ENCODE data around the gene RAB11FIP4.

The RAB11FIP4 gene

DNA sequence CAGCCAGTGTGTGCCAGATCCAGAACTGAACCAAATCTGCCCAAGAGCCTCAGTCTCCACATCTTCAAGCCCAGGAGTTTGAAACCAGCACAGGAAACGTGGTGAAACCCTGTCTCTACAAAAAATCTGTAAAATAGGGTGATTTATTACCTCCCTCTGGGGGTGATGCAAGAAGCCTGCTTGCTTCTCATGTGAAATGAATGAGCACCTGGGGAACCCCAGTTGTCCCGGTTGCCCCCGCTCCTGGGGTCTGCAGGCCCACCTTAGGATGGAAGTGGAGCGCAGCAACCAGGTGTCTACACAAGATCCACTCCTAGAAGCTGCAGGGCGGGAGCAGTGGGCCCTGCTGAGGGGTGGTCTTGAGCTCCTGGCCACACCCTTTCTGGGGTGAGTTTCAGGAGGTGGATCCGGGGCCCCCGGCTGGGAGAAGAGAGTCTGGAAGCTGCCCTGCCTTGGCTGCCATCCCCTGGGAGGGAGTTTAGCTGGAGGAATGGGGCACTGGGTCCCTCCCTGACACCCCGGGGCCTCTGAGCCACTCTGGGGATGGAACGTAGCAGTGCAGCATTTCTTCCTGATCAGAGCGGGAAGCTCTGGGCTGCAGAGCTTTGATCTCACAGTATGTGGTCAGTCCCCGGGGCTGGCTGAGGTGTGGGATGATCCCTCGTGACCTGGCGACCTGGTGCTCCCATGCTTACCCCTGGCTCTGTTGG is 117.8 kb downstream of the RAB11FIP4 start:
- peak; percentile 82 for DNase-seq

DNA sequence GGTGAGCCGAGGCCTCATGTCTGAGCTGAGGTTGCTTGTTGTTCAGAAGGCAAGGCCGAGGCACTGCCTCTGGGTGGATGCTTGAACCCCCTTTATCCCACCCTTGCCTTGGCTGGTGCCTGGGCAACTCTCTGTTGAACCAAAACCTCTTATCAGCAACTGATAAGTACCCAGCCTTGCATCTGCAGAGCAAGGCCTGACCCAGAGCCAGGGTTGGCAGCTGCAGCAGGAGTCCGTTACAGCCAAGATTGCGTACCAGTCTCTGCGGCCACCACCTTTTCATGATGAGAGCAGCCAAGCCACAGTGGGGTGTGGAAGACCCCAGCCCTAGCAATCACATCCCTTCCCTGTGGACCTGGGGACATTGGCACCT is 118.3 kb downstream of the RAB11FIP4 start:
- peak; percentile 77 for DNase-seq

DNA sequence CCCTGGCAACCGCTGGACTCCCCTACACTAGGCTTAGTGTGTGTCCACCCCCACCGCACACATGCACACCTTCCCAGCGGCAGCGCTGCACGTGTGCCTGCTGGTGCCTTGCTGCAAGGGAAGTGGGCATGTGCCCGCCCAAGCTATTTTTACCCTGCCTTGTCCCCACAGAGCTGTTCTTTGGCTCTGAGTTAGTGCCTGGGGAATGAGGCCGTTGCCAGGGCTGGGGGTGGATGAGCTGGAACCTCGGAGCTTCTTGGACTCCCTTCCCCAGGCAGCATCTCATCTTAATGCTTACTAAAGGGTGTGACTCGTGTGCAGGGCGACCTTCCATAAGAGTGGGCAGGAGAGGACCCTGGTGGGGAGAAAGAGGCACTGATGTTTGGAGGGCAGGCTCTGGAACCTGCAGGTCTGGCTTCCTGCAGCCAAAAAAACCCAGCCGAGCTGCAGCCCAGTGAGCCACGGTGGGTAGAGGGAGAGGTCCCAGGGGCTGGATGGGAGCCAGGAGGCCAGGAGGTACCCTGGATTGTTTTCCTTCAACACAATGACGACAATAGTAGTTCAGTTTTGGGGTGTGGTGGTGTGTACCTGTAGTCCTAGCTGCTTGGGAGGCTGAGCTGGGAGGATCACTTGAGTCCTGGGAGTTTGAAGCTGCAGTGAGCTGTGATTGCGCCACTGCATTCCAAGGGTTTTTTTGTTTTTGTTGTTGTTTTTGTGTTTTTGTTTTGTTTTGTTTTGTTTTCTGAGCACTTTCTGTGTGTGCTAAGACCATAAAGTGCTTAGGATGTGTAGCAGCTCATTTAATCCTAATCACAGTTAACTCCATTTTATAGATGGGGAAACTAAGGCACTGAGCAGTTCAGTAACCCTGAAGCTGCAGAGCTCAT is 119.1 kb downstream of the RAB11FIP4 start:
- DNase-seq = no peak

DNA sequence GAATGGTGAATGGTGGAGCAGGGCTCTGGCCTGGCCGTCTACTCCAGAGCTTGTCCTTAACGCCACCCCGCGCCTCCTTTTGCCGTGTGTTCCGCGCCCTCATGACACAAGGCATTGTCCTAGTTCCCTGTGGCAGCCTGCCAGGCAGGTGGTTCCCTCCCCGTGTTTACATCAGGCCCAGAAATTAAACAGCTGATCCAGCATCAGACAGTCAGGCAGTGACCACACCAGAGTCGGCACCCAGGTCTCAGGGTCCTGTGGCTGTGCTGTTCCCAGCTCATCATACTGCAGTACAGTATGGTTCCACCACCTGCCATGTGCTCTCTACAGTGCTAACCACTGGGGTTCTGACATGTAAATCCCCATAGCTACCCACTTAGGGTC is 119.7 kb downstream of the RAB11FIP4 start:
- no peak for DNase-seq

DNA sequence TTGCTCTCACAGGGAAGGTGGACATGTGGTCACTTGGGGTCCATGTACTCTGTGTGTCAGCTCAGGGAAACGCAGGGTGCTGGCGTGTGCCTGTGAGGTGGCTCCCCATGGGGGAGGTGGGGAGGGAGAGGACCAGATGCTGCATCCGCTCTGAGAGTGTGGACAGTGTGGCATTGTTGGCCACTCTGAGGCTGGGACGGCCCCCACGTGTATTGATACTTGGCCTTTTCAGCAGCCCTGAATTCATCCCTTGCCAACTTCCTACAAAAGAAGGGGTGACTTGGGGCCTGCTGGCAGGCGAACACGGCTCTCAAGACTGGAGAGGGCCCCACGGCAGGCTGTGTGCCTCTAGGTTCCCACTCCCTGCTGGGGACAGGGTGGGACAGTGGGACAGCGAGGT is 120.1 kb downstream of the RAB11FIP4 start:
- DNase-seq = no peak

DNA sequence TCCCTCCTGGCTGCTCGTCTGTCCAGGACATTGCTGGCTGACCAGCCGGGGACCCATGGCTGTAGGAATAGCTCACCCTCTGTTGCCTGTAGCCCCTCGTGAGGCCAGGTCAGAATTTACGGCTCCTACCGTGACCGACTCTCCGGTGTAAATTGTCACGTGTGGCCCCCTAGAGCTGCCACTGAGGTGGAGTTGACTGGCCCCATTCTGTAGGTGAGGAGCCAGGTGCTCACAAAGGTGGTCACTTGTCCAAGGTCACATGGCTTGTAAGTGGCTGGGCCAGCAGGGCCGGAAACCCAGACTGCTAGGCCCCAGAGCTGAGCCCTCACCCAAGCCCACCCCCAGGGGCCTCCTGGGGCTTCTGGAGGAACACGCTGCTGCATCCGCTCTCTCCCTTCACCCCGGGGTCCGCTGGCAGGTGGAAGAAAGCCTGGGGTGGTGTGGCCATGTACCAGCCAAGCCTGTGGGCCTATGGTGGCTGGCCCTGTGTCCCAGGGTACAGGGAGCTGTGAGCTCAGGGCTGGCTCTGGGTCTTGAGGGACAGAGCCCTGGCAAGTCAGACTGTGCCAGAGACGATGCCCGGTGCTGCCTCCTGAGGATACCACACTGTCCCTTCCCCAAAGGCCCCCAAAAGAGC is 120.7 kb downstream of the RAB11FIP4 start:
- no peak for DNase-seq

DNA sequence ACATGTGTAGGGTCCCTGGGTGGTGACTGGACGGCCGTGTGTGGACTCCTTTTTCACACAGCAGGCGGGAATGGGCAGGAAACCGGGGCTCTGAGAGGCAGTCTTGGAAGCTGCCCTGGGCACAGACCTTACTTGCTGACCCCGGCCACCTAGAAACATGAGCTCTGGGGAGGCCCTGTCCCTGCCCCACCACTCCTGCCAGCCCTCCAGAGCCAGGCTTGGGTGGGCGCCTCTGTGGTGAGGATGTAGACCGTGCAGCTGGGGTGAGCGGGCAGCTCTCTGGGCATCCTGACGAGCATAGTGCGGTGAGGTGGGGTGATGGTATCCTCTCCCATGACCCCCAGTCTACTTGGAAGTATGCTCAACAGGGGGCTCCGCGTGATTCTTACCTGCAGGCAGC is 121.3 kb downstream of the RAB11FIP4 start:
- DNase-seq = no peak

DNA sequence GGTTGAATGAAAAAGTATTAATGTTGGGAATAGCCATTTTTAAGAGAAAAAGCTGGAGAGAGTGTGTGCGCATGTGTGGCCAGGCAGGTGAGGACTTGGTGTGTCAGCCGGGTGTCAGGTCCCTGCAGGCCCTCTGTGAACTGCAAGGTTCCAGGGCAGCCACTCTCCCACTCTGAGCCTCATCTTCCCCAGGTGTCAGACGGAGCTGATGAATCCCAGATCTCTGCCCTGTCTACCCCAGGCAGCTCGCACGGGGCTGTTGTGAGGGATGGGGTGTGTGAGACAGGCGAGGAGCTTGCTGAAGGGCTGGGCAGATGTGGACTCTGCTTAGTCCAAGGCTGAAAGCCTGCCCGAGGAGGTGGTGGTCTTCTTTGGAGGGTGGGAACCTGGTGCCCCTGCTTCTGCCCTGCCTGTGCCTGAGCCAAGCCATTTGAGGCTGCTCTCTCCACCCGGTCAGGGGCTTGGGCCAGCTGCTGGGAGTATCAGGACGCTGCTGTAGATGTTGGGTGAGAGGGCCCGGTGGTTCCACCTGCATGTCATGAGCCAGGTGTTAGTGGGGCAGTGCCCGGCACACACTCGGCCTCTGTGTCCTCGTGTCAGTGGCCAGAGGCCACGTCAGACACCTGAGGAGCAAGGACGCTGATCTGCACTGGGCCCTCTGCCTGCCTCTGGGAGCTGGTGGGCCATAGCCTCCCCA is 122.4 kb downstream of the RAB11FIP4 start:
- no peak for DNase-seq

DNA sequence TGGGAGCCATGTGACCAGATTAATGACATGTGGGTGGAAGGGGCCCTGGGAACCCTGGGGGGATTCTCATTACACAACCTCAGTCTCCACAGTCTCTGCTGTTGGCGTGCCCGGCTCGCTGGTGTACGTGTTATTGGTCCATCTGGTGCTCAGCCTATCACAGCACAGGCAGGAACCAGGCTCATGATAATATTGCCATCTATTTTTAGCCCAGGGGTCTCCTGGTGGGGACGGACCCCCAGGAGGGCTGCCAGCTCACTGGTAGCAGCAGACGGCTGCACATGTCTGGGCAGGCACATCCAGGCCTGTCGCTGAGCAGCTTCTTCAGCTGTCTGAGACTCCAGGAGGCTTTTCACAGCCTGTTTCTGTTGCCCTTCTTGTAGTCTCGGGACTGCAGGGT is 123.8 kb downstream of the RAB11FIP4 start:
- no peak for DNase-seq

DNA sequence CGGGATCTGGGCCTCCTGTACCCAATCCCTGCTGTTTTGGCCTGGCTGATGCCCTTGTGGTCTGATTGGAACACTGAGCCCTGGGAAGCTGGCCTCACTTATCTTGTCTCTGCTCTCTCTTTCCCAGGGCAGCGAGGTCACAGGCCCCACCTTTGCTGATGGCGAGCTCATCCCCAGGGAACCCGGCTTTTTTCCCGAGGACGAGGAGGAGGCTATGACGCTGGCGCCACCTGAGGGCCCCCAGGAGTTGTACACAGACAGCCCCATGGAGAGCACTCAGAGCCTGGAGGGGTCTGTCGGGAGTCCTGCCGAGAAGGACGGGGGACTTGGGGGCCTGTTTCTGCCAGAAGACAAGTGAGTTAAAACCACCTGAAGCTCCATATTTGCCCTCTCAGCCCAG is 126.0 kb downstream of the RAB11FIP4 start:
- no peak for DNase-seq

DNA sequence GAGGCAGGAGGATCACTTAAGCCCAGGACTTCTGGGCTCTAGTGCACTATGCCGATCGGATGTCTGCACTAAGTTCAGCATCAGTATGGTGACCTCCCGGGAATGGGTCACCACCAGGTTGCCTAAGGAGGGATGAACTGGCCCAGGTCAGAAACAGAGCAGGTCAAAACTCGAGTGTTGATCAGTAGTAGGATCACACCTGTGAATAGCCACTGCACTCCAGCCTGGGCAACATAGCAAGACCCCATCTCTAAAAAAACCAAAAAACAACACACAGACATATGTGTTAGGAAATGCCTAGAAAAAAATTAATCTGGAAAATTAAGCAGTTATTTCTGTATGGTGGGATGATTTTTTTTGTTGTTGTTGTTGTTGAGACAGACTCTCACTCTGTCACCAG is 127.0 kb downstream of the RAB11FIP4 start:
- no peak for DNase-seq

DNA sequence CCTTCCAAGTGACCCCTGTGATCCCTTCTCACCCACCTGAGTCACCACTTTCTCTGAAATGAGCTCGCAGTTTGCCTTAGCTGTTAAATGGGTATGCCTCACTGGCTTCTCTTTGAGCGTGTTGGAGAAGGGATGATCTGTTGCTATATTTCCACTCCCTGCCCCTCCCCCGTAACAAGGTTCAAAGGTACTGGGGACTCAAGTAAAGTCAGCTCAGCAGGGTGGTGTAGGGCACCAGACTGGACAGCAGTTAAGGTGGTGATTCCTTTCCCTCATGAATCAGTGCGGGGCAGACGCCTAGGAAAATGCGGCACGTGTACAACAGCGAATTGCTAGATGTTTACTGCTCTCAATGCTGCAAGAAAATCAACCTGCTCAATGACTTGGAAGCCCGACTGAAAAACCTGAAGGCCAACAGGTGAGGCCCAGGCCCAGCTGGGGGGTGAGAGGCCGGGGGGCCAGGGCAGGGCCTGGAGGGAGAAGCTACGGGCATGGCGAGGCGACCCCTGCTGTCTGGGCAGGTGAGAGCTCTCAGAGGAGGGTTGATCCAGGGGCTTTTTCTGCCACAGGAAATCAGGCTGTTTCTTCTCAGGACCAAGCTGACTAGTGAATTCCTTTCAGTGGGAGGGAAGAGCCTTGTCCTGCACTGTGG is 130.3 kb downstream of the RAB11FIP4 start:
- no peak for DNase-seq

DNA sequence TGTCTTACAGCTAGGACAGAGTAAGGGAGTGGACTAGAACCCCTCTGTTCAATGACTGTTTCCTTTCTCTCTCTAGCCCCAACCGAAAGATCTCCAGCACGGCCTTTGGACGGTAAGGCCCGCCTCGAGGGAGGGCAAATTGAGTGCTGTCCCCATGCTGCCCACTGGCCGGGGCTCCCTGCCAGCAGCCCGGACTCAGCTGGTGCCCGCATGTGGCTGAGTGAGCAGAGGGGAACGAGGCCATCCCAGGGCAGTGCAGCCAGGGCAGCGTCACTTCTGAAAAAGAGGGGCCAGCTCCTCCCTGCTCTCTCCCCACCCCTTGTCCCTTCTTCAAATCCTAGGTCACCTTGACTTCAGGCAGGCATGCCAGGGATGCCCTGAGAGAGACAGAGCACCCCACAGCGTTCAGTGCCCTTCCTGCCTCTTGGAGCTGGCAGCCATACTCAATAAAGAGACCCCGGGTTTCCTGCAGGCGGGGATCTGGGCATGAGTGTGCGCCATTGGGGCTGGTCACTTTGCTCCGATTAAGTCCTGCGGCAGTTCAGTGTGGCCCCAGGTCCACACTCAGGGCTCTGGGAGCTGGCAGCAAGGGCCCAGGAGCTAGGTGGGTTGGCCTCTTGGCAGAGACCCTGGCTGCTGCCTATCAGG is 130.9 kb downstream of the RAB11FIP4 start:
- no peak for DNase-seq

DNA sequence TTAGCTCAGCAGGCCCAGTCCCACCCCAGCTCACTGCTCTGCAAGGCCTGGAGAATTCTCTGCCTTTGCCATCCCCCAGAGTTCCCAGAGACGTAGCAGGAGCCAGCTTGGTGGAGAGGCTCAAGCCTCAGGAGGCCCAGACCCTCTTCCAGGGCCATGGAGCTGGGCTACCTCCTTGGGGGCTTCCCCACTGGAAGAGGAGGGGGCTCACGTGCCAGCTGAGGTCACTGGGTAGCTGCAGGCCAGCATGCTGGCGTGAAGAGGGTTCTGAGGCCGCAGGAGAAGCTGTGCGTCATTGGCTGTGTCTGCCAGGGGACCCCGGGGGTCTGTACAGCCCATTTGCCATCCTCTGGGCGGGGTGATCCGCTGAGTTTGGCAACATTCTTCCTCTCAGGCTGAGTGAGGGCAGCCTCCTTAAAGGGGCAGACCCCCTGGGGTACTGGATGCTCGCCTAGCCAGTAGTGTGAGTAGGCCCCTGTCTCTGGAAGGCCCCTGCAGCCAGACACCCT is 131.6 kb downstream of the RAB11FIP4 start:
- no peak for DNase-seq

DNA sequence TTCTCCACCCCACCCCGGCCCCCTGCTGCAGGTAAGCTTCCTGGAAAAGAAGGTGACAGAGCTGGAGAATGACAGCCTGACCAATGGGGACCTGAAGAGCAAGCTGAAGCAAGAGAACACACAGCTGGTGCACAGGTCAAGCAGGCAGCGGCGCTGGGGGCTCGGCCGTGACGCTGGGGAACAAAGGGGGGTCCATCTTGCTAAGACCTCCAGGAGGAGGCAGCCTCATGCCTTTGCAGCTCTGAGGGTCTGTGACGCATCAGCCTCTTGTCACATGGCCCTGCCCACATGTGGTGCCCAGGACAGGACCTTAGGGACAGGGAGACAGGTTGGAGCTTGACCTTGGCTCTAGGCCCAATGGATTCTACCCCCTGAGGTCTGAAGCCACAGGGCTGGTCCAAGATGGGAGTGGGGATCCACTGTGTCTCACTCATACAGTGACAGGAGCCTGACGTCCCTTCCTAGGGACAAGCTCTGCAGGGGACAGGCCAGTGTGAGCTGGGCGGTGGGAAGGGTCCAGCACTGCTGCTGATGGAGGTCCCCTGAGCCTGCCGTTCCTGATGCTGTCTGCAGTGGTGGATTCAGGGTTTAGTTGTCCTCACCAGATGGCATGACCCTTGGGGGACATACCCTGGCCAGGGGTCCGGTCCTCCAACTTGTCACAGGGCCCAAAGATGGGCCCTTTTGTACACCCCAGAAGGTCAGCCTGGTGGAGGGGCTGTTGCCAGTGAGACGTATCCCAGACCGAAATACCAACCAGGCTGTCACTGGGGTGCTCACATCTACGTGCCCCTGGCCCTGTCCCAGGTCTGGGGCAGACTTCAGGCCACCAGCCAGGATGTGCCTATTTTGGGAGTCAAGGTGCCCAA is 132.6 kb downstream of the RAB11FIP4 start:
- DNase-seq = no peak

DNA sequence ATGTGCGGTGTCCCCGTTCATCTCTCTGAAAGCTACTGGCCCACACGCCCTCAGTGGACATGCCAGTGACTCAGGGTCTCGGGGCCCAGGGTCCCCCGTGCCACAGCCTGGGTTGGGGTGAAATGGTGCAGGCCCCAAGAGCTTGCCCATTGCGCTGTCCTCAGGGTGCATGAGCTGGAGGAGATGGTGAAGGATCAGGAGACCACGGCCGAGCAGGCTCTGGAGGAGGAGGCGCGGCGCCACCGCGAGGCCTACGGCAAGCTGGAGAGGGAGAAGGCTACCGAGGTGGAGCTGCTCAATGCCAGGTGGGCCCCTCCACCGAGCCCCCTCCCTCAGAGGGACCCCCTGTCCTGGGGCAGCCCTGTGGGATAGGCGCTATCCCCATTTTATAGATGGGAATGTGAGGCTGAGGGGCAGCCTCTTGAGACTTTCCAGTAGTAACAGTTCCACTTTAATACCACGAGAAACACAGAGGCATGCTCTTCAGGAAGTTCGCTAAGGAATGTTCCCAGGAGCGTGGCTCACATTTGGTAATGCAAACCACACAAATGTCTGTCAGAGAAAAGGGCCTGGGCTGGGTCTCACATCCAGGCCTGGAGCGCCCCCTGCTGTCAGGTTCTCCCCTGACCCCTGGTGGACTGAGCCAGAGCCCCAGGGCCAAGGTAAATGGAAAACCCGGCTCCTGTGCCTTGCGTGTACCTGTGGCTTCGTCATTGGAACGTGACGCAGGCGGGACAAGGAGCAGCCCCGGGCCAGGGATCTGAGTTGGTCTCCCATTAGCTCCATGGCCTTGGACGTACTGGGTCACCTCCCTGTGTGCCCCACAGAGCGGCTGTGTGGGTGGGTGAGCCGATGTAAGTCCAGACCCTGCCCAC is 133.7 kb downstream of the RAB11FIP4 start:
- DNase-seq = peak; percentile 99

DNA sequence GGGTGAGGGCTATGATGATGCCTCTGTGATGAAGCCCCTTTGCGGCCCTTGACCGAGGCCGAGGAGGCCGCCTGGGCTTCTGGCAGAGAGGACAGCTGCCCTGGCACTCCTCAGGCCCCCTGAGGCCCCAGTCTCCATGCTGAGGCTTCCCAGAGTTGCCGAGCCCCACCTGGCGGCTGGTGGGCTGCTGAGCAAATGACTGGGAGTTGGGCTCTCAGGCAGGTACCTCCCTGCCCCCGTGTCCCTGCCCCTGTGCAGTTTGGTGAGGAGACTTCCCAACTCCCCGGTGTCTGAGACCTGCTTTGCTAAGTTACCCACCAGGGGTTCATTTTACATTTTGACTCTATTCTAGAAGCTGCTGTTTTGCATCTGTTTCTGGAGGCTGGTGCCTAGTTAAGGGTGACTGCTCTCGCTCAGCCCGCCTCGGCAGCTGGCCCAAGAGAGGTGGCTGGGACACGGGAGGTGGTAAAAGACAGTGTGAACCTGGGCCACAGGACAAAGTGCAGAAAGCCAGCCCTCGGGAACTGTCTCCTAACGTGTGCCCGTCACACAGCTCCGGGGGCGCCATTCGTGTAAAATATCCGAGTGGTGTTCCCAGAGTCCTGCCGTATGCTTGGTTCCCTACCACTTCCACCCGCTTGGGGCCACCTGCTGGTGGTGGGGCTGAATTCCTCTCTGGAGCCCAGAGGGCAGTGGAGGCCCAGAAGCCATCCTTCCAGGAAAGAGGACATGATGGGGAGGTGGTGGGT is 134.5 kb downstream of the RAB11FIP4 start:
- no peak for DNase-seq

DNA sequence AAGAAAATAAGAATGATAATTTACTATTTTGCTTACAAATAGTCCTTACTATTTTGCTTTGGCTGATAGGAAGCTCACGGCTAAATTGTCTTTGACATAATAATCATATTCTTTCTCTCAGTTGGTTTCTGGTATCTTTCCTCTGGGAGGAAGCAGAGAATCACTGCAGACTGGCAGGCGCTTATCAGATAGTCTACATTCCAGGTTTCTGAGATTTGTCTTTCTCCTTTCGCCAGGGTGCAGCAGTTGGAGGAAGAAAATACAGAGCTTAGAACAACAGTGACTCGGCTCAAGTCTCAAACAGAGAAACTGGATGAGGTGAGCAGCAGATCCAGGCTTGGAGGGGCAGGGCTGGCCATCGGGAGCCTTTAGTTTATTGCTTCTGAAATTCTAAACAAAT is 136.1 kb downstream of the RAB11FIP4 start:
- DNase-seq = no peak

DNA sequence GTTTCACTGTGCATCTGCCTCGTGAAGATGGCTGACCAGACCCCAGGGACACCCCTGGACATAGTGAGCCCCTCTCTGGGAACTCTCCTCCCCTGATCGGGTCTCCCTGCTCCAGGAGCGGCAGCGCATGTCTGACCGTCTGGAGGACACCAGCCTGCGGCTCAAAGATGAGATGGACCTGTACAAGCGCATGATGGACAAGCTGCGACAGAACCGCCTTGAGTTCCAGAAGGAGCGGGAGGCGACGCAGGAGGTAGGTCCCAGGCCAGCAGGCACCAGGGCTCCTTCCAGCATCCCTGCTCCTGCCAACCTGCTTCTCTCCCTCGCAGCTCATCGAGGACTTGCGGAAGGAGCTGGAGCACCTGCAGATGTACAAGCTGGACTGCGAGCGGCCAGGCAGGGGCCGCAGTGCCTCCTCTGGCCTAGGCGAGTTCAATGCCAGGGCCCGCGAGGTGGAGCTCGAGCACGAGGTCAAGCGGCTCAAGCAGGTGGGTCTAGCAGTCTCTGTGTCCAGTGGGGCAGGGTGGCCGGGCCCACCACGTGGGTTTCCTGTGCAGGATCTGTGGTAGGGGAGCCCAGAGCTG is 136.9 kb downstream of the RAB11FIP4 start:
- no peak for DNase-seq
